Loucy (cell line): ENCODE data around the gene CHST11.

ENCODE experiments used
- EZH2phosphoT487 ChIP-seq: fragments of 200-600 bp; IDR thresholded peaks from 2 replicates; pipeline ENCODE4 v1.6.1; 2018; ENCODE audit warnings: antibody characterized with exemption, mild to moderate bottlenecking, moderate library complexity, borderline replicate concordance
- TF ChIP-seq, protein P1 (sequence below): fragments of 200-600 bp; sonication (generic); conservative IDR thresholded peaks from 2 replicates; pipeline ENCODE4 v1.5.1; 2014; ENCODE audit warnings: mild to moderate bottlenecking, antibody characterized with exemption, low read length

GRCh38 chr12:104758771-104759170 is 302.0 kb downstream of the CHST11 start:
- TF ChIP-seq, protein P1, sequence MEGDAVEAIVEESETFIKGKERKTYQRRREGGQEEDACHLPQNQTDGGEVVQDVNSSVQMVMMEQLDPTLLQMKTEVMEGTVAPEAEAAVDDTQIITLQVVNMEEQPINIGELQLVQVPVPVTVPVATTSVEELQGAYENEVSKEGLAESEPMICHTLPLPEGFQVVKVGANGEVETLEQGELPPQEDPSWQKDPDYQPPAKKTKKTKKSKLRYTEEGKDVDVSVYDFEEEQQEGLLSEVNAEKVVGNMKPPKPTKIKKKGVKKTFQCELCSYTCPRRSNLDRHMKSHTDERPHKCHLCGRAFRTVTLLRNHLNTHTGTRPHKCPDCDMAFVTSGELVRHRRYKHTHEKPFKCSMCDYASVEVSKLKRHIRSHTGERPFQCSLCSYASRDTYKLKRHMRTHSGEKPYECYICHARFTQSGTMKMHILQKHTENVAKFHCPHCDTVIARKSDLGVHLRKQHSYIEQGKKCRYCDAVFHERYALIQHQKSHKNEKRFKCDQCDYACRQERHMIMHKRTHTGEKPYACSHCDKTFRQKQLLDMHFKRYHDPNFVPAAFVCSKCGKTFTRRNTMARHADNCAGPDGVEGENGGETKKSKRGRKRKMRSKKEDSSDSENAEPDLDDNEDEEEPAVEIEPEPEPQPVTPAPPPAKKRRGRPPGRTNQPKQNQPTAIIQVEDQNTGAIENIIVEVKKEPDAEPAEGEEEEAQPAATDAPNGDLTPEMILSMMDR: no peak
- no peak for TF ChIP-seq EZH2phosphoT487
